Liver (tissue), 3 donors: ENCODE measurements around the gene SLC7A5.

ENCODE experiments used
- ATF3 ChIP-seq: IDR thresholded peaks from 2 replicates; pipeline ENCODE4 v1.6.1; 2016; ENCODE audit warnings: antibody characterized with exemption
- CTCF ChIP-seq: fragments of 150-350 bp; IDR thresholded peaks from 2 replicates; pipeline ENCODE4 v1.5.1; 2017; ENCODE audit warnings: improper control_type of control experiment, low read depth, low read length; ENCODE audit not compliant: missing input control
- FOXA1 ChIP-seq: IDR thresholded peaks from 2 replicates; pipeline ENCODE4 v1.6.1; 2016; ENCODE audit warnings: antibody characterized with exemption
- JUND ChIP-seq, 2 donors: IDR thresholded peaks; 2 replicates each; pipeline ENCODE4 v1.6.1; 2016; ENCODE audit warnings: antibody characterized with exemption in 2 of 2
- MAX ChIP-seq: IDR thresholded peaks from 2 replicates; pipeline ENCODE4 v1.6.1; 2016; ENCODE audit warnings: antibody characterized with exemption
- NR2F2 ChIP-seq: IDR thresholded peaks from 2 replicates; pipeline ENCODE4 v1.6.1; 2016; ENCODE audit warnings: antibody characterized with exemption
- RAD21 ChIP-seq, 2 donors: IDR thresholded peaks; 2 replicates each; pipeline ENCODE4 v1.6.1; 2016; ENCODE audit warnings: antibody characterized with exemption in 2 of 2, mild to moderate bottlenecking in 2 of 2
- REST ChIP-seq: IDR thresholded peaks from 2 replicates; pipeline ENCODE4 v1.6.1; 2016; ENCODE audit warnings: antibody characterized with exemption, mild to moderate bottlenecking
- RXRA ChIP-seq, 2 donors: IDR thresholded peaks; 2 replicates each; pipeline ENCODE4 v1.6.1; 2017 to 2018; ENCODE audit warnings: antibody characterized with exemption in 2 of 2, mild to moderate bottlenecking in 1 of 2
- SP1 ChIP-seq: IDR thresholded peaks from 2 replicates; pipeline ENCODE4 v1.6.1; 2018; ENCODE audit warnings: antibody characterized with exemption, mild to moderate bottlenecking
- TAF1 ChIP-seq: conservative IDR thresholded peaks from 2 replicates; pipeline ENCODE4 v1.6.1; 2016; ENCODE audit warnings: antibody characterized with exemption, mild to moderate bottlenecking
- donor health status: healthy.
- donor health status: healthy.

- no peak for TF ChIP-seq NR2F2
- TF ChIP-seq CTCF: no peak
- TF ChIP-seq REST: no peak
- no peak for TF ChIP-seq RAD21 (IDR thresholded peaks at IDR 0.05)
- no peak for TF ChIP-seq FOXA1
- TF ChIP-seq JUND (IDR thresholded peaks at IDR 0.05): no peak
- no peak for TF ChIP-seq MAX
- no peak for TF ChIP-seq RXRA (IDR thresholded peaks at IDR 0.05)
- no peak for TF ChIP-seq SP1
- TF ChIP-seq TAF1: no peak
- no peak for TF ChIP-seq ATF3
These were observed 77.1 kb downstream of the SLC7A5 start for GRCh38 chr16:87792205-87792565.
